ENCODE data around the gene CDH23.

Gene CDH23

GRCh38 chr10:71685554-71686232 is 289.0 kb downstream of the CDH23 start:
- H3K4me3 ChIP-seq (ENCODE audit: low read depth, low read length) = no peak overlapping the region
- DNase-seq (ENCODE audit: low read depth) = no peak
- TF ChIP-seq, protein P1, sequence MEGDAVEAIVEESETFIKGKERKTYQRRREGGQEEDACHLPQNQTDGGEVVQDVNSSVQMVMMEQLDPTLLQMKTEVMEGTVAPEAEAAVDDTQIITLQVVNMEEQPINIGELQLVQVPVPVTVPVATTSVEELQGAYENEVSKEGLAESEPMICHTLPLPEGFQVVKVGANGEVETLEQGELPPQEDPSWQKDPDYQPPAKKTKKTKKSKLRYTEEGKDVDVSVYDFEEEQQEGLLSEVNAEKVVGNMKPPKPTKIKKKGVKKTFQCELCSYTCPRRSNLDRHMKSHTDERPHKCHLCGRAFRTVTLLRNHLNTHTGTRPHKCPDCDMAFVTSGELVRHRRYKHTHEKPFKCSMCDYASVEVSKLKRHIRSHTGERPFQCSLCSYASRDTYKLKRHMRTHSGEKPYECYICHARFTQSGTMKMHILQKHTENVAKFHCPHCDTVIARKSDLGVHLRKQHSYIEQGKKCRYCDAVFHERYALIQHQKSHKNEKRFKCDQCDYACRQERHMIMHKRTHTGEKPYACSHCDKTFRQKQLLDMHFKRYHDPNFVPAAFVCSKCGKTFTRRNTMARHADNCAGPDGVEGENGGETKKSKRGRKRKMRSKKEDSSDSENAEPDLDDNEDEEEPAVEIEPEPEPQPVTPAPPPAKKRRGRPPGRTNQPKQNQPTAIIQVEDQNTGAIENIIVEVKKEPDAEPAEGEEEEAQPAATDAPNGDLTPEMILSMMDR (conservative IDR thresholded peaks at IDR 0.05; ENCODE audit: low read depth, low read length) = no peak

- H3K4me3 ChIP-seq (ENCODE audit: low read depth, low read length) = no peak overlapping the region
- TF ChIP-seq, protein P1 (conservative IDR thresholded peaks at IDR 0.05; ENCODE audit: low read depth, low read length) = no peak
- no peak for DNase-seq (ENCODE audit: low read depth)
Observed at GRCh38 chr10:71687077-71687476, 290.4 kb downstream of the CDH23 start.

- TF ChIP-seq, protein P1 (conservative IDR thresholded peaks at IDR 0.05; ENCODE audit: low read depth, low read length) = no peak
- no peak overlapping the region for H3K4me3 ChIP-seq (ENCODE audit: low read depth, low read length)
- DNase-seq (ENCODE audit: low read depth) = no peak
Observed at GRCh38 chr10:71687480-71687879, 290.8 kb downstream of the CDH23 start.

- no peak overlapping the region for H3K4me3 ChIP-seq (ENCODE audit: low read depth, low read length)
- no peak for DNase-seq (ENCODE audit: low read depth)
- TF ChIP-seq, protein P1 (conservative IDR thresholded peaks at IDR 0.05; ENCODE audit: low read depth, low read length) = no peak
Observed at GRCh38 chr10:71688256-71688655, 291.5 kb downstream of the CDH23 start.

GRCh38 chr10:71690094-71690720 is 293.5 kb downstream of the CDH23 start:
- TF ChIP-seq, protein P1 (conservative IDR thresholded peaks at IDR 0.05; ENCODE audit: low read depth, low read length) = no peak
- H3K4me3 ChIP-seq (ENCODE audit: low read depth, low read length) = no peak overlapping the region
- DNase-seq (ENCODE audit: low read depth) = no peak

GRCh38 chr10:71691405-71691804 is 294.7 kb downstream of the CDH23 start:
- TF ChIP-seq, protein P1 (conservative IDR thresholded peaks at IDR 0.05; ENCODE audit: low read depth, low read length) = no peak
- no peak for DNase-seq (ENCODE audit: low read depth)
- no peak overlapping the region for H3K4me3 ChIP-seq (ENCODE audit: low read depth, low read length)

All from choroid plexus epithelial cell (primary cell).